Nucleus accumbens (tissue), 56 donors: ENCODE results near the gene TRIM28.
"Not testable (repeated sequence)": the region's sequence is repeated elsewhere in the genome, so short reads cannot be mapped to it uniquely, and the experiment has no call there.

Experiments used
- DNase-seq, 56 donors: peaks; one replicate each; lab custom pipeline; 2025; lab: John Stamatoyannopoulos, UW

Gene TRIM28

DNA sequence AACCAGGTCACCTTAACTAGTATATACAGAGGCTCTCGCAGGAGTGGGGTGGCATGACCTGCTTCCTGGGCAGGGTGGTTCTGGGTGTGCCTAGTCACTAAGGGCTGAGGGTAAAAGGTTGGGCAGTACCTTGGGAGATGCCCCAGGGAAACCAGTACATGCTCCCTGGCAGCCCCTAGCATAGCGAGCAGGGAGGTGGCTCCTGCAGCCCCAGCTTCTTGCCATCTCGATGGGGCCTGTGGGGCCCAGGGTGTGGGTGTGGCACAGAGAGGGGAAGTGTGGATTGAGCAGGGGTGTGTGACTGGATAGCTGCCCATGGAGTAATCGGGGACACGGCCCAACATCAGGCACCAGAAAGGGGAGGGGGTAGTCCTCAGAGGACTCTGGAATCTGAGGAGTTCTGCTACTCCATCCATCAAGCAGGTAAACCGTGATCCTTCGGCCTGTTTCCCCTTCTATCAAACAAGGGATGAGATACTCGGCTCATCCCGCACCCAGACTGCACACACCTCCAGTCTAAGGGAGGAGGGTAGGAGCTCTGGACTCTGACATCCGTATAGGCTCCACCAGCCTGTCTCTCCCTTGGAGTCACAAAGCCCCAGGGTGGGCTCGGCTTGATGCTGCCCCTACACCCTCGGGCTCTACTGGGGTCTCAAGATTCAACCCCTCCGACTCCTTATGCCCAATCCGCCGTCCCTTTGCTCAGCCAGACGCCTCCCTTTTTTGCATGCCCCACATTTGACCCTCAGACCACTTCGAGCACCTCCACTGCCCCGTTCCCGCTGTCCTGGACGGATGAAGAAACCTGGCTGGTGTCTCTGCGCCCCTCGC, 25.4 kb upstream of the TRIM28 start:
- no peak for DNase-seq

DNA sequence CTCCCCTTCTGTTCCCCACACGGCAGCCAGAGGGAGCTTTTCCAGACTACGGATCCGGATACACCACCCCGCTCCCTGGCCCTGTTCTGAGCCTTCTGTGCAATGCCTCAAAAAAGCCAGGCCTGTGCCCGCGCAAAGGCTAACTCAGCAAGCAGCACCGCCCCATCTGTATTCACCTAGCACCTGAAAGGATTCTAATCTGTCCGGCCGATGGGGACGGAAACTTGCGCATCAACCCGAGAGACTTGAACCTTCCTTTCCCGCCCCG, 24.8 kb upstream of the TRIM28 start:
- peak in 43 of 56 donors; percentile 9 to 74 (median 52) for DNase-seq

DNA sequence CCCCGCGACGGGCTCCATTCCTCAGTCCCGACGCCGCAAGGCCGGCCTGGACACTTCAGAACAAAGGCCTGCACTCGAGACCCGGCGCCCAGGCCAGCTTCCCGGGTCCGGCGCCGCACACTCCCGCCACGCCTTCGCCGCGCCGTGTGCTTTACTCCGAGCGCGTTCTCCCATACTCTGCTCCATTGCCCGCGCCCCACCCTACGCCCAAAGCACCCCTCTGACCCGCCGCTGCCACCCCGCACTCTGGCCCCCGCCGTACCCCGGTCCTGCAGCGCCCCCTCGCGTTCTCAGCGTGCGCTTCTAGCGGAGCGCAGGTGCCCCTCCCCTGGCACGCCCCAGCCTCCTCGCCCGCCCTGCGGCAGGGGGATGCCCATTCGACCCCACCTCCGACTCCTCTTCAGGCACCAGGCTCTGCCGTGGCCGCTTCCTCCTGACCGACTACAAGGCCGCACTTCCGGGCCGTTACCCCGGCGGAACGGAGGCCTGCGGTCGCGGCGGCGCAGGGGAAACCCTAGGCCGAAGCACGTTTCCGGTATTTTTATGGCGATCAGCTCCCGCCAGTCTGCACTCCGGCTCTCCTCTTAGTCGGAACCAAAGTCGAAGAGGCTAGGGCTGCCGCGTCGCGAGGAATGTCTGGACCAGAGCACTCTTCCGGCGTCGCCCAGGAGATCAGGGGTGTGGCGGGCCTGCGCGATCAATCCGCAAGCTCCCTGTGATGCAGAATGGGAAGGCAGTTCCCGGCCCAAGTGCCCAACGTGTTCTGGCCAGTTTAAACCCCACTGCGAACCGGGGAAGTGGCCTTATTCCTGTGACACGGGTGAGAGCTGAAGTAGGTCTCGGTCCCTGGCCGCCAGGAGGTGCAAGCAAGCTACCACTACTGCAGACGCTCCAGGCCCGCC, 24.3 kb upstream of the TRIM28 start, which contains the start of gene ZBTB45:
Gene ZBTB45, minus strand, starts transcription at position 456 of the 902 bp plus-strand sequence. CDS start 2,137 bp downstream, outside the sequence.
- DNase-seq, result peak; percentile 53 to 96 (median 89)

DNA sequence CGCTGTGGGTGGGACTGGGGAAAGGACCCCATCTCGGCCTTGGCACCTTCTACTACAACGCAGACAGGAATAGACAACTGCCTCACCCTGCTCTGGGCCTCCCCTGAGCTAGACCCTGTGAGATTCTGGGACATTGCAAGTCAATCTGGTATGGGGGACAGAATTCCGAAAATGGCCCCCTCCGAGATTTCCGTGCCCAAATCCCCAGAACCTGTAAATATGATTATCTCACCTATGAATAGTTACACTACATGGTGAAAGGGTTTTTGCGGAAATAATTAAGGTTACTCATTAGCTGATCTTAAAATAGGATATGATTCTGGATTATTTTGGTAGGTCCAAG, 23.6 kb upstream of the TRIM28 start:
- no peak for DNase-seq

DNA sequence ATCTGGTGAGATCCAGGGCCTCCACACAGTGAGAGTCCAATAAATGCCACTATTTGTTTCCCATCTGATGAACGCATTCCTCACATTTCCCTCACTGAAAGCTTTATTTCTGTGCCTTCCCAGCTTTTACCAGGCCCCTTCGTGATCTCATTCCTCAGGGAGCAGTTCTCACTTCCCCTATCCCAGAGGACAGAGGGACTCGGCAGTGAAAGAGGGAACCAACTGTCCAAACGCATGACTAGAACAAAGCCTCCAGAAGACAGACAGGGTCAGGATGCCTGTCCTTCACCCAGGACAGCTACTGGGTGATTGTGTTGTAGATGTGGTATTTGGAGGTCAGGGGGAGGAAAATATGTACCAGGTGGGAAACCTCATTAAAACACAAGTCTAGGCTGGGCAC, 22.2 kb upstream of the TRIM28 start:
- no peak for DNase-seq

DNA sequence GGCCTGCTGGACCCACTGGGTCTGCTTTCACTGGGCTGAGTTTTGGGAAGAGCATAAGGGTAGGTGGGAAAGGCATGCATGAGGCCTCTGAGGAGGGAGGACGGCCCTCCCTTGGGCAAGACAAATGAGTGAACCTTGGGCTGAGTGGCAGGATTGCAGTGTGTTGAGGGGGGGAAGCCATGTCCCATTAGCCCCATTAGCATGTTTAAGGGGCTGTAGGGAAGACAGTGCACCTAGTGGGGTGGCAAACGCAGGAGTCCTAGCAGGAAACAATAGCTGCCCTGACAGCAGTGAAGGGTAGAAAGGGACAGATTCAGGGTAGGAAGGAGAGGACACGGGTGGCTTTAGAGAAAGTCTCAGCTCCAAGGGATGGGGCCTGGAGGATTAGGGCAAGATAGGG, 21.2 kb upstream of the TRIM28 start:
- no peak for DNase-seq

DNA sequence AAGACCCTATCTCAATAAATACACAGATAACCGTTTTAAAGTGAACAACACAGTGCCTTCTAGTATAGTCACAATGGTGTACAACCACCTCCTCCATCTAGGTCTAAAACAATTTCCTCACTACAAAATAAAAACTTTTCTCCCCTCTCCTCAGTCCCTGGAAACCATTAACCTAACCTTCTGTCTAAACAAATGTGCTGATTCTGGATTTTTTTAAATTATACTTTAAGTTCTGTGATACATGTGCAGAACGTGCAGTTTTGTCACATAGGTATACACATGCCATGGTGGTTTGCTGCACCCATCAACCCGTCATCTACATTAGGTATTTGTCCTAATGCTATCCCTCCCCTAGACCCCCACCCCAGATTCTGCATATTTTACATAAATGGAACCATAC, 14.5 kb upstream of the TRIM28 start:
- DNase-seq, result no peak

DNA sequence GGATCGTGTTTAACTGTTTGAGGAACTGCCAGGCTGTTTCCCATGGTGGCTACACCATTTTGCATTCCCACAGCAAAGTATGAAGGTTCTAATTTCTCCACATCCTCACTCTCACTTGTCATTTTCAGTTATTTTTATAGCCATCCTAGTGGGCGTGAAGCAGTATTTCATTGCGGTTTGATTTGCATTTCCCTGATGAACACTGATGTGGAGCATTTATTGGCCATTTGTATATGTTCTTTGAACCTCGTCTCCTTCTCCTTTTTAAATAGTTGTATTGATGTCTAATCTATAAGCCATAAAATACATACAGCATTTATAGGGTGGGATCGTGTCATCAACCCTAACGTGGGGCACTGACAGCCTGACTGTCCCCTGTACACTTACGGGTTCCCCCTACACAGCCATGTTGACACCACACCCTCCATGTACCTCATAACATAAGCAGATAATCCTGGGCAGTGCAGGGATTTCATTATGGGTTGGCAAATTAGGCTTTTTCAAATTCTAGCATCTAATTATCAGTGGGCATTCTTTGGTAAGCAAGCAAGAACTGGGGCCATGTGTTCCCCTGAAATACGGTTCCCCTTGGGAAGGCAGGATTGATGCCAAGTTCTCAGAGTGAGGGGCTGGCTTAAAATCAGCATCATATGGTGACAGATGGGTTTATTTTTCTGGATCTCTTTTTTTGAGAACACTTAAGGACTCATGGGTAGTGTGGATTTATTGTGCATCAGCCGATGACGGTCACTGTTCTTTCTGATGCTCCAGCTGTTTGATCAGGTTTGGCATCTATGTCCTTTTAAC, 12.6 kb upstream of the TRIM28 start:
- no peak for DNase-seq

DNA sequence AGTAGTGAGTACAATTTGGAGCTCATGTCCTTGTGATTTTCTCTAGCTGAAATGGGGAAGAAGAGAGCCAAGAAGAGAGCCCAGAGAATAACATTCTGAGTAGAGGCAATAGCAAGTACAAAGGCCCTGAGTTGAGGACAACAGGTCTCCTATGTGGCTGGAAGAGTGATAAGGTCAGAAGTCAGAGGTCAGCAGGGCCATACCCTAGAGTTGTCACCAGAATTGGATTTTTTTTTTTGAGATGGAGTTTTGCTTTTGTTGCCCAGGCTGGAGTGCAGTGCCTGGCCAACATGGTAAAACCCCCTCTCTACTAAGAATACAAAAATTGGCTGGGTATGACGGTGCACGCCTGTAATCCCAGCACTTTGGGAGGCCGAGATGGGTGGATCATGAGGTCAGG, 8.0 kb upstream of the TRIM28 start:
- no peak for DNase-seq

DNA sequence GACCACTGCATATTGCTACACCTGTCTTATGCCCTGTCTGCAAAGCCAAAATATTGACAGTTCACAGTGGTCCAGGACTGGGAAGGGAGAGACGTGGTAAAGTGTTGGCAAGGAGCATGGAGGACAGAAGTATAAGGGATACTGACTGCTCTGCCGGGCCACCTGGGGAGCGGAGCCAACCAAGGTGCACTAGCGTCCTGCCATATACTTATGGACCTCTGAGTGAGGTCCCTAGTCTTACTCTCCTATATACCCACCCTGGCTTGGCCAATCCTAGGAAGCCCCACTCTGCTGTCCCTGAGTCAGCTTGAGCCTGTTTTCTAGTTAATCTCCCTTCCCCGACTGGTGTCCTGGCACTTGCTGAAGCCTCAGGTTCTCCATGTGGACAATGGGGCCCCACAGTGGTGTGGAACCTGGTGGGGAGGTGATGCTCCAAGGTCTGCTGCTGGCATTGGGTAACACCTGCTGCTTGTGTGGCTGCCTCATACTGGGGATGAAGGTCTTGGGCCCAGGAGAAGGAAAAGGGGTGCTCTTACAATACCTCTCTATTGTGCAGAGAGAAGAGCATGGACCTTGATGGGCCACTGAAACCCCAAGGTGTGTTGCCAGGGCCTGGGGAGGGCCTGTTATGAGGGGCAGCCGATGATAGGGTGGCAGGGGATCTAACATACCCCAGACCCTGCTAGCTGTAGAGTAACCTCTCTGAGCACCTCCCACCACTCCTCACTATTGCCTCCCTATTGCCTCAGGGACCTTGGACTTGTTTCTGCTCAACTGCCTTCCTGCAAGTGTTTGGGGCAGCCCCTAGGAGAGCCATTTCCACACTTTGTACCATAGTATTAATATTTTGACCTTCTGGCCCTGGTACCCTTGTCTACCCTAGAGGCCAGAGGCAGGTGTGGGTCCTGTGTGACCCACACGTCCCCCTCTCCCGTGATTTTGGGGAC, 6.7 kb upstream of the TRIM28 start:
- DNase-seq, result no peak

DNA sequence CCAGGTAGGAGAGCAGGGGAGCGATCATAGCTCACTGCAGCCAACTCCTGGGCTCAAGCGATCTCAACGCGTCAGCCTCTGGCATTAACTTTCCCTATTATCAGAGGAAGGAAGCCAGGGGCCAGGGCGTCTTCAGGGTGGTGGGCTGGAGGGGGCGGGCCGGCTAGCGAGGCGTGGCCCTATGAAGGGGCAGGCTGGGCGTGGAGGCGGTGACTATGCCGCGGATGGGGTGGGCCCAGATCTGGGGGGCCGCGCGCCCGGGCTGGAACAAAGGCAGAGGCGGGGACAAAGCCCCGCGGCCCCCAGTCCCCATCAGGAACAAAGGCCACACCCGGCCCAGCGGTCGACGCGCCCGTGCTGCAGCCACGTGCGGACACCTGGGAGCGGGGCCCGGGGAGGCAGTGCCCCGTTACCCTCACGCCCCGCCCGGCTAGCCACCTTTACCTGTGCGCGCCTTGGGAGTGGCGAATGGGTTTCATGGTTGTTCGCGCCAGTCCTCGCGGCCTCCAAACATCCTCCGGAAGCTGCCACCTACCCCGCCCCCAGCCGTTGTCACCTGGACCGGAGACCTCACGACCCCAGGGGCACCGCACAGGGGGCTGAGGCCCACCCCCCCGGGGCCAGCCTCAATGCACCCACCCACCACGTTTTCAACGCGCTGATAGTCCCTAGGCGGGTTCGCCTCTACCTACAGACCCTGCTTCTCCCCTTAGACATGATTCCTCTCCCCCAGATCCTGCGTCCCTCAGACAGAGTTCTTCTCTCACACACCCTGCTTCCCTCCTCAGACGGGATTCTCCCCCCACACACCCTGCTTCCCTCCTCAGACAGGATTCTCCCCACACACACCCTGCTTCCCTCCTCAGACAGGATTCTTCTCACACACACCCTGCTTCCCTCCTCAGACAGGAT, 5.4 kb upstream of the TRIM28 start:
- DNase-seq, result no peak

DNA sequence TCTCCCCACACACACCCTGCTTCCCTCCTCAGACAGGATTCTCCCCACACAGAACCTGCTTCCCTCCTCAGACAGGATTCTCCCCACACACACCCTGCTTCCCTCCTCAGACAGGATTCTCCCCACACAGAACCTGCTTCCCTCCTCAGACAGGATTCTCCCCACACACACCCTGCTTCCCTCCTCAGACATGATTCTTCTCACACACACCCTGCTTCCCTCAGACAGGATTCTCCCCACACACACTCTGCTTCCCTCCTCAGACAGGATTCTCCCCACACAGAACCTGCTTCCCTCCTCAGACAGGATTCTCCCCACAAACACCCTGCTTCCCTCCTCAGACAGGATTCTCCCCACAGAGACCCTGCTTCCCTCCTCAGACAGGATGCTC, 4.7 kb upstream of the TRIM28 start:
- not testable (repeated sequence) for DNase-seq

DNA sequence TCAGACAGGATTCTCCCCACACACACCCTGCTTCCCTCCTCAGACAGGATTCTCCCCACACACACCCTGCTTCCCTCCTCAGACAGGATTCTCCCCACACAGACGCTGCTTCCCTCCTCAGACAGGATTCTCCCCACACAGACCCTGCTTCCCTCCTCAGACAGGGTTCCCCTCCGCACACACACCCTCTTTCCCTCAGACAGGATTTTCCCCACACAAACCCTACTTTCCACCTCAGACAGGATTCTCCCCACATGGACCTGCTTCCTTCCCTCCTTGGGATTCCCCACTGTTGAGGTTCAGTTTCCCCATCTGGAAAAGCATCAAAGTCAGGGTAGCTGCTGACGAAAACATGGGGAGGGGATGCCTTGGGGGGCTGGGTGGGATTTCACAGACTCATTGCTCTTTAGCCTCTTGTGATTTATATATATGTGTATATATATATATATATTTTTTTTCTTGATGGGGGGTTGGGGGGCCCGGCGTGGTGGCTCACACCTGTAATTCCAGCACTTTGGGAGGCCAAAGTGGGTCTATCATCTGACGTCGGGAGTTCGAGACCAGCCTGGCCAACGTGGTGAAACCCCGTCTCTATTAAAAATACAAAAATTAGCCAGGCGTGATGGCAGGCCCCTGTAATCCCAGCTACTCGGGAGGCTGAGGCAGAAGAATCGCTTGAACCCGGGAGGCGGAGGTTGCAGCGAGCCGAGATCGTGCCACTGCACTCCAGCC, 1.1 kb upstream of the TRIM28 start:
- not testable (repeated sequence) for DNase-seq

DNA sequence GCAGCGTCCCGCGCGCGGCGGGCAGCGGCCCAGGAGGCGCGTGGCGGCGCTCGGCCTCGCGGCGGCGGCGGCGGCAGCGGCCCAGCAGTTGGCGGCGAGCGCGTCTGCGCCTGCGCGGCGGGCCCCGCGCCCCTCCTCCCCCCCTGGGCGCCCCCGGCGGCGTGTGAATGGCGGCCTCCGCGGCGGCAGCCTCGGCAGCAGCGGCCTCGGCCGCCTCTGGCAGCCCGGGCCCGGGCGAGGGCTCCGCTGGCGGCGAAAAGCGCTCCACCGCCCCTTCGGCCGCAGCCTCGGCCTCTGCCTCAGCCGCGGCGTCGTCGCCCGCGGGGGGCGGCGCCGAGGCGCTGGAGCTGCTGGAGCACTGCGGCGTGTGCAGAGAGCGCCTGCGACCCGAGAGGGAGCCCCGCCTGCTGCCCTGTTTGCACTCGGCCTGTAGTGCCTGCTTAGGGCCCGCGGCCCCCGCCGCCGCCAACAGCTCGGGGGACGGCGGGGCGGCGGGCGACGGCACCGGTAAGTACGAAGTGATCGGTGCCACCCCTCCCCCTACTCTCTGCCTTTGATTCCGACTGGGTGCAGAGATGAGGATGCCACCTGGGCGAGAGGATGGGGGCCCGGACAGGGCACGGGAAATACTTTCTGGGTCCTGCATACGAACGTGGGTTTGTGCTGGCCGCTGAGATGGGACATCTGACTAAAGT, 874 bp downstream of the TRIM28 start:
- no peak for DNase-seq

DNA sequence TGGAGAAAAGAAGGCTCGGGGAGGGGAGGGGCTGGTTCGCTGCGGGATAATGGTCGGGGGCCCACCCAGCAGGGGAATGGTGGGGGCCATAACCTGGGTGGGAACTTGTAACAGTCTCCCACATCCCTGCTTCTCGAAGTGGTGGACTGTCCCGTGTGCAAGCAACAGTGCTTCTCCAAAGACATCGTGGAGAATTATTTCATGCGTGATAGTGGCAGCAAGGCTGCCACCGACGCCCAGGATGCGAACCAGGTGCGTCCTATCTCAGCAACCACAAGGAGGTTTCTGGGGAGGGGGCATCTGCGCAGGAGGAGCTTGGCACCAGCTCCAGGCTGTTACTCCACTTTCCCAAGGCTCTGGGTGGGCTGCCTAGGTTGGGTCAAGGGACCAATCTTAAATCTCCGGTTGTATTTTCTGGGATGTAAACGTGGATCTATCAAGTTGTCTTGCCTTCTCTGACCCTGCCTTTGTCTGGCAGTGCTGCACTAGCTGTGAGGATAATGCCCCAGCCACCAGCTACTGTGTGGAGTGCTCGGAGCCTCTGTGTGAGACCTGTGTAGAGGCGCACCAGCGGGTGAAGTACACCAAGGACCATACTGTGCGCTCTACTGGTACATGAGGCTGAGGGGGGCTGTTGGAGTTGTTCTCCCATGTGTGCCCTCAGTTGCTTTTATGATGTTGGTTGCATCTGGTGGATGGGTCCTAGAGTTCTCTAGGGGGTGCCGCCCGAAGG, 1.6 kb downstream of the TRIM28 start:
- DNase-seq, result no peak

DNA sequence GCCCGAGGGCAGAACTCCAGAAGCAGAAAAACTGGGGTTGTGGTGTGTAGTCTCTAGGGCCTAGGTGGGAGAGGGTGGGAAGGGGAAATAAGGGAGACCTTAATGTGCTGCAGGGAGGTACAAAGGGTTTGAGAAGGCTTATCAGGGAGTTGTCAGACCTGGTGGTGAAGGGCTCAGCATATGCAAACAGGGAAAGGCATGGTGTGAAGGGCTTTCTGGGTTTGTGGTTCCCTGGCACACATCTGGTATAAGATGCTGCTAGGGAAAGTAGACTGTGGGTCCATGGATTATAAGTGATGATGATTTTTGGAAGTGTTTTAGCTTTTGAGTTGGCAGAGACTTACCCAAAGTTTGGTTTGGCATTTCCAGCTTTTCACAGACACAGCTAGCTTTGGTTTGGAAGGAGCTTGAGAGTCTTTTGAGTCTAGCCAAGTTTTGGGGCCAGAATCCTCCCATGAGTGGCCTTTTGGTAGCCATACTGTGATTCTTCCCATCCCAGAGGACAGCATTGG, 2.2 kb downstream of the TRIM28 start:
- DNase-seq, result no peak
